ENCODE data around the gene ADORA1.
A peak's percentile ranks its signal among the peaks of the same experiment; 100 is the strongest.

ADORA1 gene

GRCh38 chr1:203082571-203083462, 44.7 kb upstream of the ADORA1 start:
- no peak for TF ChIP-seq CTCF (IDR thresholded peaks at IDR 0.05; ENCODE audit: low read depth, low read length, missing control alignments)
- no peak overlapping the region for H3K4me3 ChIP-seq (replicated peaks; ENCODE audit: low read depth, low read length)
- DNase-seq (ENCODE audit: extremely low read depth, low read depth), result no peak

- H3K4me3 ChIP-seq (replicated peaks; ENCODE audit: low read depth, low read length), result no peak overlapping the region
- no peak for TF ChIP-seq CTCF (IDR thresholded peaks at IDR 0.05; ENCODE audit: low read depth, low read length, missing control alignments)
- no peak for DNase-seq (ENCODE audit: extremely low read depth, low read depth)
Measured at GRCh38 chr1:203083463-203083921, 44.0 kb upstream of the ADORA1 start.

- no peak for DNase-seq (ENCODE audit: extremely low read depth, low read depth)
- no peak overlapping the region for H3K4me3 ChIP-seq (replicated peaks; ENCODE audit: low read depth, low read length)
- peak; percentile 61 for TF ChIP-seq CTCF (IDR thresholded peaks at IDR 0.05; ENCODE audit: low read depth, low read length, missing control alignments)
Measured at GRCh38 chr1:203084588-203085527, 42.7 kb upstream of the ADORA1 start.

GRCh38 chr1:203085528-203086406, 41.8 kb upstream of the ADORA1 start, which contains the start of gene MYOG:
MYOG (minus strand) TSS chr1:203086012; CDS start chr1:203085961, 51 bp downstream.
- no peak for TF ChIP-seq CTCF (IDR thresholded peaks at IDR 0.05; ENCODE audit: low read depth, low read length, missing control alignments)
- H3K4me3 ChIP-seq (replicated peaks; ENCODE audit: low read depth, low read length), result no peak within 1 kb of the TSS
- no peak for DNase-seq (ENCODE audit: extremely low read depth, low read depth)

GRCh38 chr1:203086992-203087763, 40.3 kb upstream of the ADORA1 start:
- TF ChIP-seq CTCF (IDR thresholded peaks at IDR 0.05; ENCODE audit: low read depth, low read length, missing control alignments), result no peak
- DNase-seq (ENCODE audit: extremely low read depth, low read depth), result no peak
- no peak overlapping the region for H3K4me3 ChIP-seq (replicated peaks; ENCODE audit: low read depth, low read length)

All from HFF-Myc (cell line).